GM18951 (cell line): Measurements from ENCODE around the gene FN1.

Experiments
- POLR2A ChIP-seq: IDR thresholded peaks from 4 replicates; pipeline ENCODE4 v1.6.1; 2011; ENCODE audit warnings: mild to moderate bottlenecking; ENCODE audit not compliant: insufficient read length, insufficient read depth; ENCODE audit errors: extremely low read depth
- in situ Hi-C: fragments of 300-500 bp; cut with MboI; formaldehyde crosslinking; loops from one replicate; pipeline ENCODE4 v1.12.0; 2022; ENCODE audit warnings: low sequenced_read_pairs, mixed read lengths, inconsistent platforms; ENCODE audit not compliant: unreplicated experiment

Gene FN1

GRCh38 chr2:215388002-215388728, 47.7 kb downstream of the FN1 start:
- no peak for TF ChIP-seq POLR2A
- in situ Hi-C loops: no loop called here

GRCh38 chr2:215386566-215386965, 49.3 kb downstream of the FN1 start:
- no peak for TF ChIP-seq POLR2A
- in situ Hi-C loops: no loop called here

- TF ChIP-seq POLR2A: no peak
- in situ Hi-C loops: no loop called here
Observed at GRCh38 chr2:215384710-215385109, 51.2 kb downstream of the FN1 start.

DNA sequence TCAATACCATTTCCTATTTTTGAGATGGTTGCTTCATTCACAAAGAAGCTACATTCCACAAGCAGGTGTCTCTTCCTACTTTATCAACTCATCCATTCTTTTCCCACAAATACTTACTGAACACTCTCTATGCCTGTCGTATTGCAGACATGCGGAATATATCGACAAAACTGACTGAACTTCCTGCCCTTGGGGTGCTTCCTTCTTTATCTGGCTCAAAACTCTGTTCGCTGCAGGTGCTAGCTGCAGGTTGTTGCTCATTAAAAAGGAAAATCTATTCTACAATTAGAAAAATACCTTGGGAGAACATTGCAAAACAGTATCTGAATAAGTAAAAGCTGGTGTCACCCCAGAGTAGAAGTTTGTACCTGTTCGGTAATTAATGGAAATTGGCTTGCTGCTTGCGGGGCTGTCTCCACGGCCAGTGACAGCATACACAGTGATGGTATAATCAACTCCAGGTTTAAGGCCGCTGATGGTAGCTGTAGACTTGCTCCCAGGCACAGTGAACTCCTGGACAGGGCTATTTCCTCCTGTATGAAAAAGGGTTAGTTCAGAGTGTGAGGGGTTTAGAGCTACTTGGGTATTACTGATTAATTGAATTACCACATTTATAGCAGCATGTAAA, 52.1 kb downstream of the FN1 start:
- in situ Hi-C loops: no loop called here
- TF ChIP-seq POLR2A: no peak

DNA sequence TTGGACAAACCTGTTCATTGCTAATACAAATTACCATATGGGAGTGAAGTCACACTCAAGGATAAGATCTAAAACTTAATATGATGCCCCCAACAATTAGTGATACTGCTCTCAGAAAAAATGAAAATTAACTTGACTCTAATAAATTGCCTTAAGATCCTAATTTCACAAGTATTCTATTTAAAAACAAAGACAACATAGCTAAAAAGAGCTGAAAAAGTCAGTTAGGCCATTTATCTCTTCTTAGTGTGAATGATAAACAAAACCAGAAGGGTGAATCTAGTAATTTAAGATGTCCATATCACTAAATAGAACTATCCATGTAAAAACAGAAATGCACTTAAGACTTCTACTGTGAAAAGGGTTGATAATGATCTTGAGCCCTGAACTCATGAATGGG, 53.4 kb downstream of the FN1 start:
- in situ Hi-C loops: no loop called here
- no peak for TF ChIP-seq POLR2A

DNA sequence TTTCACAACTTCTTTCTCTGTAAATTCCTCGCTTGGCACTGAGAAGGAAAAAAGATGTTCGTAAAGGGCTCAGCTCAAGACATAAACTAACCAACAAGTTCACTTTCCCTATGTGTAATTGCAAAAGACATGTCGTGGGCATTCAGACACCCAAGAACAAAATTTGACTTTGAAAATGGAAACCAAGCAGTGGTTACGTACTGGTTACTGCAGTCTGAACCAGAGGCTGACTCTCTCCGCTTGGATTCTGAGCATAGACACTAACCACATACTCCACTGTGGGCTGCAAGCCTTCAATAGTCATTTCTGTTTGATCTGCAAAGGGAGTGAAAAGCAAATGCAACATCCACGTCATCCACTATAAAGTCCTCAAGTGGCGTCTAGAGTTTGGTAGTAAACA, 53.9 kb downstream of the FN1 start:
- no peak for TF ChIP-seq POLR2A
- in situ Hi-C loops: no loop called here

- in situ Hi-C loops: no loop called here
- TF ChIP-seq POLR2A: no peak
Observed at GRCh38 chr2:215380699-215381098, 55.2 kb downstream of the FN1 start.

GRCh38 chr2:215379948-215380347, 55.9 kb downstream of the FN1 start:
- TF ChIP-seq POLR2A: no peak
- in situ Hi-C loops: no loop called here

DNA sequence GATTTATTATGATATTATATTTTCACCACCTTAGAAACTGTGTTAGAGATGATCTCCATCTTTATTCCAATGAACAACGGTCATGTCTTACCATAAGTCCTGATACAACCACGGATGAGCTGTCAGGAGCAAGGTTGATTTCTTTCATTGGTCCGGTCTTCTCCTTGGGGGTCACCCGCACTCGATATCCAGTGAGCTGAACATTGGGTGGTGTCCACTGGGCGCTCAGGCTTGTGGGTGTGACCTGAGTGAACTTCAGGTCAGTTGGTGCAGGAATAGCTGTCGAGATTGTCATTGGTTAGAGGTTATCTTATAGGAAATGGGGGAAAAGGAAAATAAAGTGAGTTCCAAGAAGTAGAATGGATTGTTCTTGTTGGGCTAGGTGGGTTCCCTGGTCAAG, 56.8 kb downstream of the FN1 start:
- no peak for TF ChIP-seq POLR2A
- in situ Hi-C loops: no loop called here

DNA sequence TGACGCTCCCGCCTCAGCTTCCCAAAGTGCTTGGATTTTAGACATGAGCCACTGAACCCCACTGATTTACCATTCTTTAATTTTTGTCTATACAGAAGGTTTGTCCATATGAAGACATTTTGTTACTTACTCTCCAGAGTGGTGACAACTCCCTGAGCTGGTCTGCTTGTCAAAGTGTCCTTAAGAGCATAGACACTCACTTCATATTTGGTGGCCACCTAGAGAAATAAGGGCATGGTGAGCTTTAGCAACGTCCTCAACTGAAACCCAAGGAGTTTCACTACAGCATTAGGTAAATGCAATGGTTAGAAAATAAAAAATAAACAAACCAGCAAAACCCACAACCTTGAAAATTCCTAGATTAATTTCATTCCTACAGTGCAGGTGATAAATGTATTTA, 57.8 kb downstream of the FN1 start:
- no peak for TF ChIP-seq POLR2A
- in situ Hi-C loops: no loop called here

GRCh38 chr2:215377283-215377682, 58.6 kb downstream of the FN1 start:
- TF ChIP-seq POLR2A: no peak
- in situ Hi-C loops: no loop called here

- no peak for TF ChIP-seq POLR2A
- in situ Hi-C loops: no loop called here
Observed at GRCh38 chr2:215376103-215376780, 59.6 kb downstream of the FN1 start.

GRCh38 chr2:215375467-215375830, 60.4 kb downstream of the FN1 start:
- no peak for TF ChIP-seq POLR2A
- in situ Hi-C loops: no loop called here
